22Rv1 (cell line): ENCODE measurements around the gene MAP1B.

Experiments used
- ZFX ChIP-seq: fragments of 450-650 bp; IDR thresholded peaks from 2 replicates; pipeline ENCODE4 v1.6.1; 2017; ENCODE audit warnings: antibody characterized with exemption, borderline replicate concordance
- TF ChIP-seq, protein P1 (sequence below): fragments of 450-650 bp; IDR thresholded peaks from 2 replicates; pipeline ENCODE4 v1.5.1; 2017; ENCODE audit warnings: mild to moderate bottlenecking

DNA sequence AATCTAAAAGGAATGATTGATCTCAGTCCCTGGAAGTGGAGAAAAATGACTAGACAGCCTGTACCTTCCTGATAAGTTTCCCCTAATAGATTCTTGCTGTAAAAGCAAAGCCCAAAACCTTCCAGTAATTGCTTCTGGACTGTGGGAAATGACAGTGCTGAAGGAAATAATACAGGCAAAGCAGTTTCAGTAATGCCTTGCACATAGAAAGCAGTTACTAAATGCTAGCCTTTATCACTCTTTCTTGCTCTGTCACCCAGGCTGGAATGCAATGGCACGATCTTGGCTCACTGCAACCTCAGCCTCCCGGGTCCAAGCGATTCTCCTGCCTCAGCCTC lies 50.3 kb downstream of the MAP1B start:
- TF ChIP-seq, protein P1, sequence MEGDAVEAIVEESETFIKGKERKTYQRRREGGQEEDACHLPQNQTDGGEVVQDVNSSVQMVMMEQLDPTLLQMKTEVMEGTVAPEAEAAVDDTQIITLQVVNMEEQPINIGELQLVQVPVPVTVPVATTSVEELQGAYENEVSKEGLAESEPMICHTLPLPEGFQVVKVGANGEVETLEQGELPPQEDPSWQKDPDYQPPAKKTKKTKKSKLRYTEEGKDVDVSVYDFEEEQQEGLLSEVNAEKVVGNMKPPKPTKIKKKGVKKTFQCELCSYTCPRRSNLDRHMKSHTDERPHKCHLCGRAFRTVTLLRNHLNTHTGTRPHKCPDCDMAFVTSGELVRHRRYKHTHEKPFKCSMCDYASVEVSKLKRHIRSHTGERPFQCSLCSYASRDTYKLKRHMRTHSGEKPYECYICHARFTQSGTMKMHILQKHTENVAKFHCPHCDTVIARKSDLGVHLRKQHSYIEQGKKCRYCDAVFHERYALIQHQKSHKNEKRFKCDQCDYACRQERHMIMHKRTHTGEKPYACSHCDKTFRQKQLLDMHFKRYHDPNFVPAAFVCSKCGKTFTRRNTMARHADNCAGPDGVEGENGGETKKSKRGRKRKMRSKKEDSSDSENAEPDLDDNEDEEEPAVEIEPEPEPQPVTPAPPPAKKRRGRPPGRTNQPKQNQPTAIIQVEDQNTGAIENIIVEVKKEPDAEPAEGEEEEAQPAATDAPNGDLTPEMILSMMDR = no peak
- no peak for TF ChIP-seq ZFX
